ENCODE measurements around the gene TMCC1.
"Not testable (repeated sequence)": the region's sequence is repeated elsewhere in the genome, so short reads cannot be mapped to it uniquely, and the experiment has no call there.

The TMCC1 gene

GRCh38 chr3:129893581-129894070 lies at the start of gene TMCC1:
TMCC1 (minus strand) TSS chr3:129893711.
- peak; percentile 75 to 93 for DNase-seq

- no peak for DNase-seq
These were observed 49.5 kb upstream of the TMCC1 start for GRCh38 chr3:129943020-129943419.

GRCh38 chr3:129942296-129942695 lies 48.8 kb upstream of the TMCC1 start:
- peak in 1 of 2 experiments; percentile 10 for DNase-seq

GRCh38 chr3:129940086-129940485 lies 46.6 kb upstream of the TMCC1 start:
- DNase-seq, result no peak

GRCh38 chr3:129938140-129938930 lies 44.8 kb upstream of the TMCC1 start:
- DNase-seq, result no peak

GRCh38 chr3:129937717-129938116 lies 44.2 kb upstream of the TMCC1 start:
- DNase-seq, result no peak

GRCh38 chr3:129936757-129937156 lies 43.2 kb upstream of the TMCC1 start:
- DNase-seq, result no peak

- peak in 1 of 2 experiments; percentile 2 for DNase-seq
These were observed 41.0 kb upstream of the TMCC1 start for GRCh38 chr3:129934234-129935123.

- DNase-seq, result no peak
These were observed 40.0 kb upstream of the TMCC1 start for GRCh38 chr3:129933471-129933870.

- no peak for DNase-seq
These were observed 35.9 kb upstream of the TMCC1 start for GRCh38 chr3:129929383-129929782.

- no peak for DNase-seq
These were observed 33.6 kb upstream of the TMCC1 start for GRCh38 chr3:129927072-129927471.

- DNase-seq, result no peak
These were observed 26.3 kb upstream of the TMCC1 start for GRCh38 chr3:129919806-129920205.

GRCh38 chr3:129919357-129919756 lies 25.8 kb upstream of the TMCC1 start:
- DNase-seq, result no peak

GRCh38 chr3:129918461-129918860 lies 24.9 kb upstream of the TMCC1 start:
- DNase-seq, result no peak

GRCh38 chr3:129917423-129918007 lies 24.0 kb upstream of the TMCC1 start:
- no peak for DNase-seq

GRCh38 chr3:129913618-129914017 lies 20.1 kb upstream of the TMCC1 start:
- no peak for DNase-seq

GRCh38 chr3:129911261-129911861 lies 17.9 kb upstream of the TMCC1 start:
- no peak for DNase-seq

- not testable (repeated sequence) for DNase-seq
These were observed 15.7 kb upstream of the TMCC1 start for GRCh38 chr3:129909235-129909634.

GRCh38 chr3:129908417-129908816 lies 14.9 kb upstream of the TMCC1 start:
- DNase-seq, result no peak

- DNase-seq, result not testable (repeated sequence)
These were observed 7.8 kb upstream of the TMCC1 start for GRCh38 chr3:129901272-129901671.

- DNase-seq, result no peak
These were observed 3.5 kb upstream of the TMCC1 start for GRCh38 chr3:129897026-129897425.

- peak in 1 of 2 experiments; percentile 70 for DNase-seq
These were observed 492 bp downstream of the TMCC1 start for GRCh38 chr3:129892857-129893580.

All from NCI-H187 (cell line).